ENCODE data around the gene UBE2Q1.
A peak's percentile ranks its signal among the peaks of the same experiment; 100 is the strongest.

Gene UBE2Q1

GRCh38 chr1:154557939-154558719 is at the start of gene UBE2Q1:
Gene UBE2Q1 (minus strand): TSS chr1:154558662. CDS start chr1:154558553, 109 bp downstream.
- peak; percentile 9 for DNase-seq (ENCODE audit: low read depth)

GRCh38 chr1:154607609-154608396 is 49.3 kb upstream of the UBE2Q1 start, which contains the start of gene ADAR:
Gene ADAR (minus strand): TSS chr1:154608186. CDS start chr1:154608006, 180 bp downstream.
- DNase-seq (ENCODE audit: low read depth) = peak; percentile 82

- no peak for DNase-seq (ENCODE audit: low read depth)
These were observed 48.7 kb upstream of the UBE2Q1 start for GRCh38 chr1:154607106-154607608.

- DNase-seq (ENCODE audit: low read depth) = no peak
These were observed 47.1 kb upstream of the UBE2Q1 start for GRCh38 chr1:154605534-154605933.

GRCh38 chr1:154603317-154603716 is 44.9 kb upstream of the UBE2Q1 start:
- DNase-seq (ENCODE audit: low read depth) = no peak

GRCh38 chr1:154599658-154600057 is 41.2 kb upstream of the UBE2Q1 start:
- DNase-seq (ENCODE audit: low read depth) = no peak

- DNase-seq (ENCODE audit: low read depth) = no peak
These were observed 40.6 kb upstream of the UBE2Q1 start for GRCh38 chr1:154598871-154599635.

- DNase-seq (ENCODE audit: low read depth) = no peak
These were observed 37.2 kb upstream of the UBE2Q1 start for GRCh38 chr1:154595621-154596020.

GRCh38 chr1:154594811-154595210 is 36.3 kb upstream of the UBE2Q1 start:
- DNase-seq (ENCODE audit: low read depth) = no peak

GRCh38 chr1:154593390-154593789 is 34.9 kb upstream of the UBE2Q1 start:
- DNase-seq (ENCODE audit: low read depth) = no peak

GRCh38 chr1:154591206-154591605 is 32.7 kb upstream of the UBE2Q1 start:
- no peak for DNase-seq (ENCODE audit: low read depth)

GRCh38 chr1:154590756-154591155 is 32.3 kb upstream of the UBE2Q1 start:
- no peak for DNase-seq (ENCODE audit: low read depth)

GRCh38 chr1:154589780-154590179 is 31.3 kb upstream of the UBE2Q1 start:
- no peak for DNase-seq (ENCODE audit: low read depth)

GRCh38 chr1:154586641-154587040 is 28.2 kb upstream of the UBE2Q1 start:
- no peak for DNase-seq (ENCODE audit: low read depth)

GRCh38 chr1:154586231-154586630 is 27.8 kb upstream of the UBE2Q1 start:
- no peak for DNase-seq (ENCODE audit: low read depth)

- DNase-seq (ENCODE audit: low read depth) = no peak
These were observed 26.0 kb upstream of the UBE2Q1 start for GRCh38 chr1:154584267-154584994.

GRCh38 chr1:154583773-154584172 is 25.3 kb upstream of the UBE2Q1 start:
- DNase-seq (ENCODE audit: low read depth) = no peak

GRCh38 chr1:154582885-154583284 is 24.4 kb upstream of the UBE2Q1 start:
- DNase-seq (ENCODE audit: low read depth) = no peak

- no peak for DNase-seq (ENCODE audit: low read depth)
These were observed 23.3 kb upstream of the UBE2Q1 start for GRCh38 chr1:154581766-154582165.

GRCh38 chr1:154579374-154579773 is 20.9 kb upstream of the UBE2Q1 start:
- no peak for DNase-seq (ENCODE audit: low read depth)

GRCh38 chr1:154578058-154578418 is 19.6 kb upstream of the UBE2Q1 start:
- DNase-seq (ENCODE audit: low read depth) = no peak

Data from stimulated activated CD8-positive, alpha-beta memory T cell treated with anti-CD3 and anti-CD28 coated beads, Interleukin-4, amount 100 ng/mL, for 24 hours (primary cell).